Heart left ventricle (tissue), 13 donors: ENCODE data around the gene HS3ST2.

Experiments
- CTCF ChIP-seq, 12 donors: fragments of 200-600 bp; sonication (generic) in 4 of 12; IDR thresholded peaks; one replicate each; pipeline versions ENCODE4 v1.5.0 to v1.8.0; 2018 to 2022; ENCODE audit warnings: antibody characterized with exemption in 12 of 12, mild to moderate bottlenecking in 5 of 12
- POLR2A ChIP-seq, 2 donors: fragments of 450-650 bp; IDR thresholded peaks; one replicate each; pipeline ENCODE4 v1.6.1; 2017; ENCODE audit warnings: antibody characterized with exemption in 2 of 2, mild to moderate bottlenecking in 2 of 2, moderate library complexity in 2 of 2
- donor health status: ischemic (EF 13 %, LVEDD 7.1; RV severe dilation, severe dysfunction).
- donor health status: DM: no; HTN: yes; CAD: no.
- donor health status: DM: no; HTN: no; CAD: no.
- donor health status: ischemic (EF 25% LVEDD 6.9; RV normal size, moderate dysfunction).
- donor health status: ischemic (EF 25% LVEDD 5.7; RV mildly dilated, moderate dysfunction).
- donor health status: ischemic (EF 35%, LVEDD 5.7; RV mildly dilated, moderate dysfunction).
- donor health status: nonischemic (EF 11% LVEDD 7.7; RV severe dilation, severe dysfunction).
- donor health status: DM: yes; HTN: yes; CAD: no.
- donor health status: PGD.
- donor health status: ischemic (EF 29% LVEDD 5.4; RV normal size, mild dysfunction).
- donor health status: nonischemic (EF 23%, LVEDD 6.1; RV moderate dilation, normal function).

- TF ChIP-seq CTCF (IDR thresholded peaks at IDR 0.05) (no peak), POLR2A (IDR thresholded peaks at IDR 0.05) (no peak)
These were observed 112.3 kb downstream of the HS3ST2 start for GRCh38 chr16:22926105-22926751.
